HEK293 (cell line): Measurements from ENCODE around the gene USP32.

Experiments
- EGR2 ChIP-seq: fragments of 450-650 bp; formaldehyde crosslinking; IDR thresholded peaks from 2 replicates; pipeline ENCODE4 v1.5.1; 2016; ENCODE audit warnings: low read depth, missing biosample characterization, missing genetic modification characterization
- GLIS1 ChIP-seq: fragments of 450-650 bp; formaldehyde crosslinking; IDR thresholded peaks from 2 replicates; pipeline ENCODE4 v1.5.1; 2016; ENCODE audit warnings: missing biosample characterization, missing genetic modification characterization
- HIC1 ChIP-seq: fragments of 450-650 bp; formaldehyde crosslinking; IDR thresholded peaks from 2 replicates; pipeline ENCODE4 v1.5.1; 2016; ENCODE audit warnings: missing biosample characterization, missing genetic modification characterization
- KLF17 ChIP-seq: fragments of 450-650 bp; formaldehyde crosslinking; IDR thresholded peaks from 2 replicates; pipeline ENCODE4 v1.5.1; 2016; ENCODE audit warnings: missing biosample characterization, missing genetic modification characterization
- KLF8 ChIP-seq: fragments of 450-650 bp; formaldehyde crosslinking; IDR thresholded peaks from 2 replicates; pipeline ENCODE4 v1.5.1; 2016; ENCODE audit warnings: missing biosample characterization, missing genetic modification characterization
- MEIS1 ChIP-seq: sonication (generic); formaldehyde crosslinking; IDR thresholded peaks from 2 replicates; pipeline ENCODE4 v1.8.1; 2022; ENCODE audit warnings: missing genetic modification reagents, mild to moderate bottlenecking, borderline replicate concordance
- REPIN1 ChIP-seq: fragments of 450-650 bp; formaldehyde crosslinking; IDR thresholded peaks from 2 replicates; pipeline ENCODE4 v1.5.1; 2017; ENCODE audit warnings: missing biosample characterization, missing genetic modification characterization, low read depth
- ZFP69B ChIP-seq: fragments of 450-650 bp; formaldehyde crosslinking; IDR thresholded peaks from 2 replicates; pipeline ENCODE4 v1.5.1; 2016; ENCODE audit warnings: missing biosample characterization, missing genetic modification characterization
- ZNF169 ChIP-seq: fragments of 450-650 bp; formaldehyde crosslinking; IDR thresholded peaks from 2 replicates; pipeline ENCODE4 v1.5.1; 2016; ENCODE audit warnings: missing biosample characterization, missing genetic modification characterization
- ZNF239 ChIP-seq: fragments of 450-650 bp; formaldehyde crosslinking; IDR thresholded peaks from 2 replicates; pipeline ENCODE4 v1.5.1; 2016; ENCODE audit warnings: missing biosample characterization, missing genetic modification characterization
- ZNF248 ChIP-seq: fragments of 450-650 bp; formaldehyde crosslinking; IDR thresholded peaks from 2 replicates; pipeline ENCODE4 v1.5.1; 2017; ENCODE audit warnings: missing biosample characterization, missing genetic modification characterization
- ZNF280C ChIP-seq: fragments of 450-650 bp; formaldehyde crosslinking; IDR thresholded peaks from 2 replicates; pipeline ENCODE4 v1.5.1; 2016; ENCODE audit warnings: missing biosample characterization, missing genetic modification characterization
- ZNF350 ChIP-seq: fragments of 450-650 bp; formaldehyde crosslinking; IDR thresholded peaks from 2 replicates; pipeline ENCODE4 v1.5.0; 2017; ENCODE audit warnings: missing biosample characterization, mild to moderate bottlenecking, missing genetic modification characterization
- ZNF394 ChIP-seq: fragments of 450-650 bp; formaldehyde crosslinking; IDR thresholded peaks from 2 replicates; pipeline ENCODE4 v1.5.1; 2016; ENCODE audit warnings: missing biosample characterization, missing genetic modification characterization, mild to moderate bottlenecking, moderate library complexity, borderline replicate concordance
- ZNF404 ChIP-seq: fragments of 450-650 bp; formaldehyde crosslinking; IDR thresholded peaks from 2 replicates; pipeline ENCODE4 v1.5.1; 2017; ENCODE audit warnings: missing biosample characterization, missing genetic modification characterization
- ZNF416 ChIP-seq: fragments of 450-650 bp; formaldehyde crosslinking; IDR thresholded peaks from 2 replicates; pipeline ENCODE4 v1.5.1; 2016; ENCODE audit warnings: missing biosample characterization, missing genetic modification characterization
- ZNF426 ChIP-seq: fragments of 450-650 bp; formaldehyde crosslinking; IDR thresholded peaks from 2 replicates; pipeline ENCODE4 v1.5.1; 2017; ENCODE audit warnings: missing biosample characterization, missing genetic modification characterization, mild to moderate bottlenecking, inconsistent platforms, moderate library complexity
- ZNF521 ChIP-seq: fragments of 450-650 bp; formaldehyde crosslinking; IDR thresholded peaks from 2 replicates; pipeline ENCODE4 v1.5.1; 2017; ENCODE audit warnings: missing biosample characterization, mild to moderate bottlenecking, missing genetic modification characterization
- ZNF571 ChIP-seq: fragments of 450-650 bp; formaldehyde crosslinking; IDR thresholded peaks from 2 replicates; pipeline ENCODE4 v1.5.0; 2017; ENCODE audit warnings: missing biosample characterization, missing genetic modification characterization
- ZNF645 ChIP-seq: fragments of 450-650 bp; formaldehyde crosslinking; IDR thresholded peaks from 2 replicates; pipeline ENCODE4; 2016; ENCODE audit warnings: missing biosample characterization, missing genetic modification characterization
- ZNF654 ChIP-seq: fragments of 450-650 bp; formaldehyde crosslinking; IDR thresholded peaks from 2 replicates; pipeline ENCODE4 v1.5.1; 2016; ENCODE audit warnings: low read depth, missing biosample characterization, missing genetic modification characterization
- ZNF660 ChIP-seq: fragments of 450-650 bp; IDR thresholded peaks from 2 replicates; pipeline ENCODE4 v1.5.1; 2018; ENCODE audit warnings: missing biosample characterization, mild to moderate bottlenecking, missing genetic modification characterization
- ZNF707 ChIP-seq: fragments of 450-650 bp; formaldehyde crosslinking; IDR thresholded peaks from 2 replicates; pipeline ENCODE4 v1.5.1; 2016; ENCODE audit warnings: missing biosample characterization, missing genetic modification characterization
- ZNF768 ChIP-seq: fragments of 450-650 bp; formaldehyde crosslinking; IDR thresholded peaks from 2 replicates; pipeline ENCODE4 v1.5.1; 2018; ENCODE audit warnings: missing biosample characterization, mild to moderate bottlenecking, missing genetic modification characterization
- ZXDB ChIP-seq: fragments of 450-650 bp; formaldehyde crosslinking; IDR thresholded peaks from 2 replicates; pipeline ENCODE4 v1.5.1; 2016; ENCODE audit warnings: missing biosample characterization, missing genetic modification characterization
- TF ChIP-seq, protein P1 (sequence below): fragments of 450-650 bp; formaldehyde crosslinking; IDR thresholded peaks from 2 replicates; pipeline ENCODE4 v1.5.1; 2016; ENCODE audit warnings: missing biosample characterization, missing genetic modification characterization, borderline replicate concordance
- TF ChIP-seq, protein P2 (sequence below): fragments of 450-650 bp; formaldehyde crosslinking; IDR thresholded peaks from 2 replicates; pipeline ENCODE4 v1.5.1; 2016; ENCODE audit warnings: missing biosample characterization, missing genetic modification characterization

The USP32 gene

GRCh38 chr17:60142872-60143499 lies 248.9 kb downstream of the USP32 start (continued):
- TF ChIP-seq ZFP69B (tag by site-specific recombination): 0 out of 2 replicates have a peak, but pooled peaks have one; percentile 35
- no peak for TF ChIP-seq ZNF350 (tag by site-specific recombination)
- TF ChIP-seq ZNF426: no peak
- no peak for TF ChIP-seq ZXDB (tag by site-specific recombination)
- TF ChIP-seq, protein P1, sequence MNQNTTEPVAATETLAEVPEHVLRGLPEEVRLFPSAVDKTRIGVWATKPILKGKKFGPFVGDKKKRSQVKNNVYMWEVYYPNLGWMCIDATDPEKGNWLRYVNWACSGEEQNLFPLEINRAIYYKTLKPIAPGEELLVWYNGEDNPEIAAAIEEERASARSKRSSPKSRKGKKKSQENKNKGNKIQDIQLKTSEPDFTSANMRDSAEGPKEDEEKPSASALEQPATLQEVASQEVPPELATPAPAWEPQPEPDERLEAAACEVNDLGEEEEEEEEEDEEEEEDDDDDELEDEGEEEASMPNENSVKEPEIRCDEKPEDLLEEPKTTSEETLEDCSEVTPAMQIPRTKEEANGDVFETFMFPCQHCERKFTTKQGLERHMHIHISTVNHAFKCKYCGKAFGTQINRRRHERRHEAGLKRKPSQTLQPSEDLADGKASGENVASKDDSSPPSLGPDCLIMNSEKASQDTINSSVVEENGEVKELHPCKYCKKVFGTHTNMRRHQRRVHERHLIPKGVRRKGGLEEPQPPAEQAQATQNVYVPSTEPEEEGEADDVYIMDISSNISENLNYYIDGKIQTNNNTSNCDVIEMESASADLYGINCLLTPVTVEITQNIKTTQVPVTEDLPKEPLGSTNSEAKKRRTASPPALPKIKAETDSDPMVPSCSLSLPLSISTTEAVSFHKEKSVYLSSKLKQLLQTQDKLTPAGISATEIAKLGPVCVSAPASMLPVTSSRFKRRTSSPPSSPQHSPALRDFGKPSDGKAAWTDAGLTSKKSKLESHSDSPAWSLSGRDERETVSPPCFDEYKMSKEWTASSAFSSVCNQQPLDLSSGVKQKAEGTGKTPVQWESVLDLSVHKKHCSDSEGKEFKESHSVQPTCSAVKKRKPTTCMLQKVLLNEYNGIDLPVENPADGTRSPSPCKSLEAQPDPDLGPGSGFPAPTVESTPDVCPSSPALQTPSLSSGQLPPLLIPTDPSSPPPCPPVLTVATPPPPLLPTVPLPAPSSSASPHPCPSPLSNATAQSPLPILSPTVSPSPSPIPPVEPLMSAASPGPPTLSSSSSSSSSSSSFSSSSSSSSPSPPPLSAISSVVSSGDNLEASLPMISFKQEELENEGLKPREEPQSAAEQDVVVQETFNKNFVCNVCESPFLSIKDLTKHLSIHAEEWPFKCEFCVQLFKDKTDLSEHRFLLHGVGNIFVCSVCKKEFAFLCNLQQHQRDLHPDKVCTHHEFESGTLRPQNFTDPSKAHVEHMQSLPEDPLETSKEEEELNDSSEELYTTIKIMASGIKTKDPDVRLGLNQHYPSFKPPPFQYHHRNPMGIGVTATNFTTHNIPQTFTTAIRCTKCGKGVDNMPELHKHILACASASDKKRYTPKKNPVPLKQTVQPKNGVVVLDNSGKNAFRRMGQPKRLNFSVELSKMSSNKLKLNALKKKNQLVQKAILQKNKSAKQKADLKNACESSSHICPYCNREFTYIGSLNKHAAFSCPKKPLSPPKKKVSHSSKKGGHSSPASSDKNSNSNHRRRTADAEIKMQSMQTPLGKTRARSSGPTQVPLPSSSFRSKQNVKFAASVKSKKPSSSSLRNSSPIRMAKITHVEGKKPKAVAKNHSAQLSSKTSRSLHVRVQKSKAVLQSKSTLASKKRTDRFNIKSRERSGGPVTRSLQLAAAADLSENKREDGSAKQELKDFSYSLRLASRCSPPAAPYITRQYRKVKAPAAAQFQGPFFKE (tag by site-specific recombination): no peak
- TF ChIP-seq ZNF768: no peak
- no peak for TF ChIP-seq KLF17 (tag by site-specific recombination)
- peak; percentile 97 for TF ChIP-seq ZNF654 (tag by site-specific recombination)
- no peak for TF ChIP-seq ZNF280C (tag by site-specific recombination)
- TF ChIP-seq REPIN1 (tag by site-specific recombination): no peak
- TF ChIP-seq ZNF571: no peak
- TF ChIP-seq GLIS1 (tag by site-specific recombination): no peak
- no peak for TF ChIP-seq ZNF248 (tag by site-specific recombination)
- no peak for TF ChIP-seq EGR2 (tag by site-specific recombination)
- no peak for TF ChIP-seq ZNF707
- TF ChIP-seq ZNF404 (tag by site-specific recombination): no peak
- TF ChIP-seq KLF8 (tag by site-specific recombination): 0 out of 2 replicates have a peak, but pooled peaks have one; percentile 33
- no peak for TF ChIP-seq ZNF416
- TF ChIP-seq ZNF660: peak; percentile 16; the same call in 1 of the 2 replicates
- TF ChIP-seq ZNF169 (tag by site-specific recombination): no peak
- TF ChIP-seq, protein P2, sequence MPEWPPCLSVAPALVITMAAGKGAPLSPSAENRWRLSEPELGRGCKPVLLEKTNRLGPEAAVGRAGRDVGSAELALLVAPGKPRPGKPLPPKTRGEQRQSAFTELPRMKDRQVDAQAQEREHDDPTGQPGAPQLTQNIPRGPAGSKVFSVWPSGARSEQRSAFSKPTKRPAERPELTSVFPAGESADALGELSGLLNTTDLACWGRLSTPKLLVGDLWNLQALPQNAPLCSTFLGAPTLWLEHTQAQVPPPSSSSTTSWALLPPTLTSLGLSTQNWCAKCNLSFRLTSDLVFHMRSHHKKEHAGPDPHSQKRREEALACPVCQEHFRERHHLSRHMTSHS (tag by site-specific recombination): no peak
- TF ChIP-seq ZNF394 (tag by site-specific recombination): no peak
- TF ChIP-seq ZNF645 (tag by site-specific recombination): no peak
- TF ChIP-seq ZNF239 (tag by site-specific recombination): no peak
- TF ChIP-seq HIC1 (tag by site-specific recombination): peak; percentile 11; the same call in 1 of the 2 replicates
- TF ChIP-seq MEIS1: no peak
- TF ChIP-seq ZNF521 (tag by site-specific recombination): no peak
